ENCODE results near the gene CBFB.

DNA sequence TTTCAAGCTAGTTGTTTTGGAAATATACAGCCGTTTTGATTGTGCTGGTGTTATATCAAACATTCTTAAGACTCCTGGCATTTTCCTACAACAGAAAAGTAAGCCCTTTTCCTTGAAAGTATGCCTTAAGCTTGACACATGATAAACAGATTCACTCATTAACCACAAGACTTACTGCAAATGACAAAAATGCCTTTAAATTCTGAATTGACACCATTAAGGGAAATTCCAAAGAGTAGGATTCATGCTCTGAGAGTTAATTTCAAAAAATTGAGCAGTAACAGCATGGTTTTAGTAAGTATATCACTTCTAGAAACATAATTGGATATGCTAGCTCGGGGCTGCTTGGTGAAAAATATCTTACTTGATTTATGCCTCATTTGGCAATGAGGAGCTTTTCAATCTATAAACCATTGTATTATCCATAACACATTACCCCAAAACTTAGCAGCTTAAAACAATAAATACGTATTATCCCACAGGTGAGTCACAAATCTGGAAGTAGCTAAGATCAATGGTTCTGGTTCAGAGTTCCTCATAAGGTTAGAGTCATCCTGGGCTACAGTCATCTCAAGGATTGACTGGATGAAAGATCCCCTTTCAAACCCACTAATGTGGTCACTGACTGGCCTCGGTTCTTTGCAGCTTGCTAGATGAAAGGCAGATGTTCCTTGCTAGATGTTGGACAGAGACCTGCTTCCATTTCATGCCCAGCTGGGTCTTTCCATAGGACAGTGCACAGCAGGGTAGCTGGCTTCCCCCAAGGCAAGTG lies 72.5 kb downstream of the CBFB start:
- TF ChIP-seq EZH2 (IDR thresholded peaks at IDR 0.05; ENCODE audit: low read length, unreplicated experiment) (no peak), CTCF (conservative IDR thresholded peaks at IDR 0.05; ENCODE audit: low read depth, low read length) (0 out of 2 replicates have a peak, but pooled peaks have one; percentile 9), EZH2phosphoT487 (IDR thresholded peaks at IDR 0.05; ENCODE audit: borderline replicate concordance, low read length) (no peak)

Measured in PC-3 (cell line).